HCT116 (cell line): ENCODE measurements around the gene GRIA2.

Source experiments
- CEBPB ChIP-seq: IDR thresholded peaks from 2 replicates; pipeline ENCODE4 v1.6.1; 2012; ENCODE audit warnings: low read depth
- EGR1 ChIP-seq: IDR thresholded peaks from 2 replicates; pipeline ENCODE4 v1.6.1; 2012; ENCODE audit warnings: low read depth
- EZH2 ChIP-seq: fragments of 200-600 bp; sonication (generic); IDR thresholded peaks from 2 replicates; pipeline ENCODE4 v1.6.1; 2017; ENCODE audit warnings: antibody characterized with exemption, mixed run types
- POLR2A ChIP-seq: IDR thresholded peaks from 2 replicates; pipeline ENCODE4 v1.7.0; 2011; ENCODE audit warnings: borderline replicate concordance; ENCODE audit not compliant: insufficient read depth, insufficient read length; ENCODE audit errors: extremely low read depth
- POLR2AphosphoS5 ChIP-seq: IDR thresholded peaks from 2 replicates; pipeline ENCODE4 v1.6.1; 2011; ENCODE audit warnings: mild to moderate bottlenecking, low read depth, low read length, moderate library complexity
- REST ChIP-seq: IDR thresholded peaks from 2 replicates; pipeline ENCODE4 v1.6.1; 2012; ENCODE audit warnings: low read depth
- SIN3A ChIP-seq: IDR thresholded peaks from 2 replicates; pipeline ENCODE4 v1.6.1; 2012; ENCODE audit warnings: low read depth
- SP1 ChIP-seq: IDR thresholded peaks from 2 replicates; pipeline ENCODE4 v1.6.1; 2012; ENCODE audit warnings: low read depth
- YY1 ChIP-seq: IDR thresholded peaks from 2 replicates; pipeline ENCODE4 v1.6.1; 2011; ENCODE audit warnings: low read length, low read depth, moderate library complexity, mild to moderate bottlenecking; ENCODE audit not compliant: insufficient replicate concordance; ENCODE audit errors: extremely low read depth
- ZNF274 ChIP-seq: fragments of 200-500 bp; sonication (Bioruptor generic); IDR thresholded peaks from 2 replicates; pipeline ENCODE4 v1.6.1; 2014; ENCODE audit warnings: mild to moderate bottlenecking, low read depth, low read length, inconsistent platforms
- TF ChIP-seq, protein P1 (sequence below), 3 experiments: fragments of 200-600 bp in 1 of 3; sonication (generic) in 1 of 3; IDR thresholded peaks in 2 of 3; conservative IDR thresholded peaks in 1 of 3; 2 replicates each; pipeline ENCODE4 v1.5.1; 2012 to 2017; ENCODE audit warnings: low read depth in 2 of 3, low read length in 2 of 3, antibody characterized with exemption in 1 of 3, borderline replicate concordance in 1 of 3, control low read depth in 1 of 3, mild to moderate bottlenecking in 1 of 3, mixed read lengths in 1 of 3, mixed run types in 1 of 3, moderate library complexity in 1 of 3; ENCODE audit not compliant: insufficient read depth in 1 of 3
- TF ChIP-seq, protein P2 (sequence below): IDR thresholded peaks from 2 replicates; pipeline ENCODE4 v1.6.1; 2012

GRCh38 chr4:157290622-157291021, 70.1 kb downstream of the GRIA2 start:
- TF ChIP-seq, protein P1, sequence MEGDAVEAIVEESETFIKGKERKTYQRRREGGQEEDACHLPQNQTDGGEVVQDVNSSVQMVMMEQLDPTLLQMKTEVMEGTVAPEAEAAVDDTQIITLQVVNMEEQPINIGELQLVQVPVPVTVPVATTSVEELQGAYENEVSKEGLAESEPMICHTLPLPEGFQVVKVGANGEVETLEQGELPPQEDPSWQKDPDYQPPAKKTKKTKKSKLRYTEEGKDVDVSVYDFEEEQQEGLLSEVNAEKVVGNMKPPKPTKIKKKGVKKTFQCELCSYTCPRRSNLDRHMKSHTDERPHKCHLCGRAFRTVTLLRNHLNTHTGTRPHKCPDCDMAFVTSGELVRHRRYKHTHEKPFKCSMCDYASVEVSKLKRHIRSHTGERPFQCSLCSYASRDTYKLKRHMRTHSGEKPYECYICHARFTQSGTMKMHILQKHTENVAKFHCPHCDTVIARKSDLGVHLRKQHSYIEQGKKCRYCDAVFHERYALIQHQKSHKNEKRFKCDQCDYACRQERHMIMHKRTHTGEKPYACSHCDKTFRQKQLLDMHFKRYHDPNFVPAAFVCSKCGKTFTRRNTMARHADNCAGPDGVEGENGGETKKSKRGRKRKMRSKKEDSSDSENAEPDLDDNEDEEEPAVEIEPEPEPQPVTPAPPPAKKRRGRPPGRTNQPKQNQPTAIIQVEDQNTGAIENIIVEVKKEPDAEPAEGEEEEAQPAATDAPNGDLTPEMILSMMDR (IDR thresholded peaks at IDR 0.05 in 2 of 3, conservative IDR thresholded peaks at IDR 0.05 in 1 of 3; ENCODE audit: borderline replicate concordance in 1 of 3, insufficient read depth in 1 of 3, low read depth in 2 of 3, low read length in 2 of 3), result no peak
- TF ChIP-seq CEBPB (no peak), EZH2 (no peak), SP1 (no peak), REST (no peak), EGR1 (no peak), ZNF274 (no peak), YY1 (no peak), SIN3A (no peak), POLR2A (no peak), POLR2AphosphoS5 (no peak)
- TF ChIP-seq, protein P2, sequence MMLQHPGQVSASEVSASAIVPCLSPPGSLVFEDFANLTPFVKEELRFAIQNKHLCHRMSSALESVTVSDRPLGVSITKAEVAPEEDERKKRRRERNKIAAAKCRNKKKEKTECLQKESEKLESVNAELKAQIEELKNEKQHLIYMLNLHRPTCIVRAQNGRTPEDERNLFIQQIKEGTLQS, result no peak
